ENCODE data around the gene GIPR. TPM values are rescaled to one million over a fixed set of nuclear protein-coding genes. Genes with fewer than 3 reads are reported as not detected.
A peak's percentile ranks its signal among the peaks of the same experiment; 100 is the strongest.
"Not testable (repeated sequence)": the region's sequence is repeated elsewhere in the genome, so short reads cannot be mapped to it uniquely, and the experiment has no call there.

Gene GIPR
- total RNA-seq, 2 donors from 2014 or later, result 10.8 to 14.6 TPM

GRCh38 chr19:45717131-45717982 is 49.3 kb downstream of the GIPR start:
- H3K9ac ChIP-seq (ENCODE audit: extremely low read depth, low read length, poor library complexity, severe bottlenecking), result peak overlapping the region; percentile 95
- Mint-ChIP-seq H3K9me3 (no peaks in the 10 kb centered on the region), H3K4me3 (peak overlapping the region; percentile 92), H3K27ac (peak overlapping the region; percentile 99), H3K36me3 (ENCODE audit: low read depth) (peaks cover 32% of the 10 kb centered on the region), H3K4me1 (peaks cover 26% of the 10 kb centered on the region), H3K27me3 (ENCODE audit: insufficient read depth) (no peaks in the 10 kb centered on the region)
- H3K4me3 ChIP-seq (ENCODE audit: low read length), result peak overlapping the region; percentile 91
- peak; percentile 100 for DNase-seq
- TF ChIP-seq CTCF (conservative IDR thresholded peaks at IDR 0.05), result no peak
- WGBS, 2 experiments (ENCODE audit: insufficient coverage in 1 of 2, insufficient read length in 1 of 2), result 1% methylated on average over 24 to 51 of the region's 51 CpGs
- no peaks in the 10 kb centered on the region for H3K9me3 ChIP-seq (ENCODE audit: control insufficient read depth, low read length)
- peaks cover 5% of the 10 kb centered on the region for H3K4me1 ChIP-seq (ENCODE audit: control insufficient read depth, insufficient read depth, low read length)
- H3K36me3 ChIP-seq (ENCODE audit: control insufficient read depth, insufficient read depth, low read length), result peaks cover 24% of the 10 kb centered on the region
- H3K27me3 ChIP-seq (ENCODE audit: control insufficient read depth, insufficient read depth, low read length, poor library complexity, severe bottlenecking), result no peaks in the 10 kb centered on the region
- H3K27ac ChIP-seq (ENCODE audit: low read depth, low read length), result peak overlapping the region; percentile 89

GRCh38 chr19:45717983-45718650 is 50.1 kb downstream of the GIPR start:
- WGBS, 2 experiments (ENCODE audit: insufficient coverage in 1 of 2, insufficient read length in 1 of 2), result 59 to 64% methylated on average over 9 to 12 of the region's 12 CpGs
- Histone ChIP-seq H3K27me3 (ENCODE audit: control insufficient read depth, insufficient read depth, low read length, poor library complexity, severe bottlenecking) (no peaks in the 10 kb centered on the region), H3K36me3 (ENCODE audit: control insufficient read depth, insufficient read depth, low read length) (peaks cover 31% of the 10 kb centered on the region), H3K9ac (ENCODE audit: extremely low read depth, low read length, poor library complexity, severe bottlenecking) (peak overlapping the region; percentile 66), H3K4me1 (ENCODE audit: control insufficient read depth, insufficient read depth, low read length) (peaks cover 5% of the 10 kb centered on the region), H3K4me3 (ENCODE audit: low read length) (peak overlapping the region; percentile 77), H3K9me3 (ENCODE audit: control insufficient read depth, low read length) (no peaks in the 10 kb centered on the region), H3K27ac (ENCODE audit: low read depth, low read length) (peak overlapping the region; percentile 89)
- Mint-ChIP-seq H3K36me3 (ENCODE audit: low read depth) (peaks cover 33% of the 10 kb centered on the region), H3K4me3 (peak overlapping the region; percentile 92), H3K9me3 (no peaks in the 10 kb centered on the region), H3K27me3 (ENCODE audit: insufficient read depth) (no peaks in the 10 kb centered on the region), H3K4me1 (peaks cover 26% of the 10 kb centered on the region), H3K27ac (peak overlapping the region; percentile 99)
- no peak for DNase-seq
- TF ChIP-seq CTCF (conservative IDR thresholded peaks at IDR 0.05), result no peak

- H3K9me3 ChIP-seq (ENCODE audit: control insufficient read depth, low read length); H3K27ac Mint-ChIP-seq; H3K4me3 ChIP-seq (ENCODE audit: low read length); H3K27me3 ChIP-seq (ENCODE audit: control insufficient read depth, insufficient read depth, low read length, poor library complexity, severe bottlenecking); H3K9ac ChIP-seq (ENCODE audit: extremely low read depth, low read length, poor library complexity, severe bottlenecking); H3K4me3 Mint-ChIP-seq; H3K4me1 ChIP-seq (ENCODE audit: control insufficient read depth, insufficient read depth, low read length); H3K9me3 Mint-ChIP-seq; H3K27ac ChIP-seq (ENCODE audit: low read depth, low read length); DNase-seq; H3K27me3 Mint-ChIP-seq (ENCODE audit: insufficient read depth): not testable (repeated sequence)
- peaks cover 40% of the 10 kb centered on the region for H3K36me3 ChIP-seq (ENCODE audit: control insufficient read depth, insufficient read depth, low read length)
- peaks cover 26% of the 10 kb centered on the region for H3K4me1 Mint-ChIP-seq
- H3K36me3 Mint-ChIP-seq (ENCODE audit: low read depth), result peaks cover 46% of the 10 kb centered on the region
- WGBS, 2 experiments (ENCODE audit: insufficient coverage in 1 of 2, insufficient read length in 1 of 2), result 93 to 94% methylated on average over 8 to 11 of the region's 11 CpGs
Measured at GRCh38 chr19:45720065-45720464, 52.0 kb downstream of the GIPR start.

- not testable (repeated sequence) for DNase-seq; H3K27ac ChIP-seq (ENCODE audit: low read depth, low read length); H3K27me3 Mint-ChIP-seq (ENCODE audit: insufficient read depth); H3K4me1 ChIP-seq (ENCODE audit: control insufficient read depth, insufficient read depth, low read length); H3K4me3 Mint-ChIP-seq; H3K27me3 ChIP-seq (ENCODE audit: control insufficient read depth, insufficient read depth, low read length, poor library complexity, severe bottlenecking); H3K9me3 ChIP-seq (ENCODE audit: control insufficient read depth, low read length); H3K9me3 Mint-ChIP-seq; H3K36me3 ChIP-seq (ENCODE audit: control insufficient read depth, insufficient read depth, low read length); H3K4me3 ChIP-seq (ENCODE audit: low read length); H3K9ac ChIP-seq (ENCODE audit: extremely low read depth, low read length, poor library complexity, severe bottlenecking)
- WGBS, 2 experiments (ENCODE audit: insufficient coverage in 1 of 2, insufficient read length in 1 of 2), result 90 to 95% methylated on average over 9 to 18 of the region's 18 CpGs
- peak overlapping the region; percentile 44 for H3K27ac Mint-ChIP-seq
- peaks cover 12% of the 10 kb centered on the region for H3K4me1 Mint-ChIP-seq
- H3K36me3 Mint-ChIP-seq (ENCODE audit: low read depth), result peaks cover 13% of the 10 kb centered on the region
Measured at GRCh38 chr19:45728683-45729082, 60.7 kb downstream of the GIPR start.
